ENCODE measurements around the gene ARHGAP8.

DNA sequence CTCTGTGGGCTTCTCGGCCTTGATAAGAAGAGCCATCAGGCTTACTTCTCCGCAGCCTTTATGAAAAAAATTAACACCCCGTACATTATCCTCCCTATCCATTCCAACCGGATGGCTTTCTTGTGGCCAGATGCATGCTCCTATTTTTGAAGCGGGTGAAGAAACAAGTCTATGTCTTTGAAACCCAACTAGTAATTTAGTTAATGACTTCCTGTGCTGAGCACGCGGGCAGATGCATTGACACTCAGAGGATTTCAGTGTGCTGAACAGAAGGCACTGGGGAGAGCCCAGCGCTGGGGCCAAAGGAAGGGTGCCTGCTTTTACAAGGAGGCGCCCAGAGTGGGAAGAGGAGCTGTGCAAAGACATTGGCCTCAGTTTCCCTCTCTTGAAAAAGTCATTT, 53.3 kb downstream of the ARHGAP8 start:
- TF ChIP-seq, protein P1, sequence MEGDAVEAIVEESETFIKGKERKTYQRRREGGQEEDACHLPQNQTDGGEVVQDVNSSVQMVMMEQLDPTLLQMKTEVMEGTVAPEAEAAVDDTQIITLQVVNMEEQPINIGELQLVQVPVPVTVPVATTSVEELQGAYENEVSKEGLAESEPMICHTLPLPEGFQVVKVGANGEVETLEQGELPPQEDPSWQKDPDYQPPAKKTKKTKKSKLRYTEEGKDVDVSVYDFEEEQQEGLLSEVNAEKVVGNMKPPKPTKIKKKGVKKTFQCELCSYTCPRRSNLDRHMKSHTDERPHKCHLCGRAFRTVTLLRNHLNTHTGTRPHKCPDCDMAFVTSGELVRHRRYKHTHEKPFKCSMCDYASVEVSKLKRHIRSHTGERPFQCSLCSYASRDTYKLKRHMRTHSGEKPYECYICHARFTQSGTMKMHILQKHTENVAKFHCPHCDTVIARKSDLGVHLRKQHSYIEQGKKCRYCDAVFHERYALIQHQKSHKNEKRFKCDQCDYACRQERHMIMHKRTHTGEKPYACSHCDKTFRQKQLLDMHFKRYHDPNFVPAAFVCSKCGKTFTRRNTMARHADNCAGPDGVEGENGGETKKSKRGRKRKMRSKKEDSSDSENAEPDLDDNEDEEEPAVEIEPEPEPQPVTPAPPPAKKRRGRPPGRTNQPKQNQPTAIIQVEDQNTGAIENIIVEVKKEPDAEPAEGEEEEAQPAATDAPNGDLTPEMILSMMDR (IDR thresholded peaks at IDR 0.05) = no peak
- TF ChIP-seq RAD21 (conservative IDR thresholded peaks at IDR 0.05 in 1 of 2, IDR thresholded peaks at IDR 0.05 in 1 of 2) (no peak), MYC (IDR thresholded peaks at IDR 0.05; ENCODE audit: borderline replicate concordance, low read length) (no peak), NFE2L2 (conservative IDR thresholded peaks at IDR 0.05; ENCODE audit: low read length) (no peak), RCOR1 (IDR thresholded peaks at IDR 0.05; ENCODE audit: low read depth, low read length) (no peak), NR3C1 (IDR thresholded peaks at IDR 0.05) (no peak), POLR2A (IDR thresholded peaks at IDR 0.05; ENCODE audit: low read length) (no peak), ZC3H11A (IDR thresholded peaks at IDR 0.05) (no peak), FOSL2 (IDR thresholded peaks at IDR 0.05) (no peak), FOSL2 (CRISPR knock-in tag; IDR thresholded peaks at IDR 0.05) (no peak), POLR2AphosphoS2 (conservative IDR thresholded peaks at IDR 0.05; ENCODE audit: low read length) (no peak), RNF2 (IDR thresholded peaks at IDR 0.05; ENCODE audit: borderline replicate concordance, low read depth) (no peak), JUN (IDR thresholded peaks at IDR 0.05) (no peak)
- TF ChIP-seq, protein P2, sequence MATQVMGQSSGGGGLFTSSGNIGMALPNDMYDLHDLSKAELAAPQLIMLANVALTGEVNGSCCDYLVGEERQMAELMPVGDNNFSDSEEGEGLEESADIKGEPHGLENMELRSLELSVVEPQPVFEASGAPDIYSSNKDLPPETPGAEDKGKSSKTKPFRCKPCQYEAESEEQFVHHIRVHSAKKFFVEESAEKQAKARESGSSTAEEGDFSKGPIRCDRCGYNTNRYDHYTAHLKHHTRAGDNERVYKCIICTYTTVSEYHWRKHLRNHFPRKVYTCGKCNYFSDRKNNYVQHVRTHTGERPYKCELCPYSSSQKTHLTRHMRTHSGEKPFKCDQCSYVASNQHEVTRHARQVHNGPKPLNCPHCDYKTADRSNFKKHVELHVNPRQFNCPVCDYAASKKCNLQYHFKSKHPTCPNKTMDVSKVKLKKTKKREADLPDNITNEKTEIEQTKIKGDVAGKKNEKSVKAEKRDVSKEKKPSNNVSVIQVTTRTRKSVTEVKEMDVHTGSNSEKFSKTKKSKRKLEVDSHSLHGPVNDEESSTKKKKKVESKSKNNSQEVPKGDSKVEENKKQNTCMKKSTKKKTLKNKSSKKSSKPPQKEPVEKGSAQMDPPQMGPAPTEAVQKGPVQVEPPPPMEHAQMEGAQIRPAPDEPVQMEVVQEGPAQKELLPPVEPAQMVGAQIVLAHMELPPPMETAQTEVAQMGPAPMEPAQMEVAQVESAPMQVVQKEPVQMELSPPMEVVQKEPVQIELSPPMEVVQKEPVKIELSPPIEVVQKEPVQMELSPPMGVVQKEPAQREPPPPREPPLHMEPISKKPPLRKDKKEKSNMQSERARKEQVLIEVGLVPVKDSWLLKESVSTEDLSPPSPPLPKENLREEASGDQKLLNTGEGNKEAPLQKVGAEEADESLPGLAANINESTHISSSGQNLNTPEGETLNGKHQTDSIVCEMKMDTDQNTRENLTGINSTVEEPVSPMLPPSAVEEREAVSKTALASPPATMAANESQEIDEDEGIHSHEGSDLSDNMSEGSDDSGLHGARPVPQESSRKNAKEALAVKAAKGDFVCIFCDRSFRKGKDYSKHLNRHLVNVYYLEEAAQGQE (IDR thresholded peaks at IDR 0.05) = no peak

Measured in A549 (cell line).